Vagina (tissue), 2 donors: ENCODE results near the gene ZNF530.

ENCODE experiments used
- POLR2A ChIP-seq, 2 donors: fragments of 450-650 bp; IDR thresholded peaks; one replicate each; pipeline ENCODE4 v1.6.1; 2017; ENCODE audit warnings: antibody characterized with exemption in 2 of 2, mild to moderate bottlenecking in 2 of 2, moderate library complexity in 2 of 2
- POLR2AphosphoS5 ChIP-seq, 2 donors: sonication (generic); formaldehyde crosslinking; IDR thresholded peaks; one replicate each; pipeline ENCODE4 v1.9.0; 2017; ENCODE audit warnings: antibody characterized with exemption in 2 of 2, mild to moderate bottlenecking in 2 of 2, low read depth in 1 of 2; ENCODE audit not compliant: insufficient read depth in 1 of 2
- TF ChIP-seq, protein P1 (sequence below), 3 experiments: fragments of 450-650 bp in 2 of 3; fragments of 200-600 bp in 1 of 3; sonication (generic) in 1 of 3; IDR thresholded peaks; one replicate each; pipeline ENCODE4 v1.5.1; 2017 to 2019; ENCODE audit warnings: antibody characterized with exemption in 3 of 3, mild to moderate bottlenecking in 2 of 3, moderate library complexity in 2 of 3

DNA sequence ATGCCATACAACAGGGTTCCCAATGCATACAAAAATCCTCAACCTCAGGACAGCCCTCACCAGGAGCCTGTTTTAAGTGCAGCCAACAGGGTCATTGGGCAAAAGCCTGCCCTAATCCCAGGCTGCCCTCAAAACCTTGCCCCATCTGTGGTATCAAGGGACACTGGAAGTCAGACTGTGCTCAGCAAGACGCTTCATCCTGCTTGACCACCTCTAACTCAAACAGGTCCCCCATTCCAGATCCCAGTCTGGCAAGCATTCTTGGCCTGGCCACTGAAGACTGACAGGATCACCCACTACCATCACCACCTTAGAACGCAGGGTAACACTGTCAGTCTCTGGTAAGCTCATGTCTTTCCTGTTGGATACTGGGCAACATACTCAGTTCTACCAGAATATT, 54.0 kb downstream of the ZNF530 start:
- TF ChIP-seq POLR2A (IDR thresholded peaks at IDR 0.05) (no peak), POLR2AphosphoS5 (IDR thresholded peaks at IDR 0.05; ENCODE audit: insufficient read depth in 1 of 2, low read depth in 1 of 2) (no peak)
- TF ChIP-seq, protein P1, sequence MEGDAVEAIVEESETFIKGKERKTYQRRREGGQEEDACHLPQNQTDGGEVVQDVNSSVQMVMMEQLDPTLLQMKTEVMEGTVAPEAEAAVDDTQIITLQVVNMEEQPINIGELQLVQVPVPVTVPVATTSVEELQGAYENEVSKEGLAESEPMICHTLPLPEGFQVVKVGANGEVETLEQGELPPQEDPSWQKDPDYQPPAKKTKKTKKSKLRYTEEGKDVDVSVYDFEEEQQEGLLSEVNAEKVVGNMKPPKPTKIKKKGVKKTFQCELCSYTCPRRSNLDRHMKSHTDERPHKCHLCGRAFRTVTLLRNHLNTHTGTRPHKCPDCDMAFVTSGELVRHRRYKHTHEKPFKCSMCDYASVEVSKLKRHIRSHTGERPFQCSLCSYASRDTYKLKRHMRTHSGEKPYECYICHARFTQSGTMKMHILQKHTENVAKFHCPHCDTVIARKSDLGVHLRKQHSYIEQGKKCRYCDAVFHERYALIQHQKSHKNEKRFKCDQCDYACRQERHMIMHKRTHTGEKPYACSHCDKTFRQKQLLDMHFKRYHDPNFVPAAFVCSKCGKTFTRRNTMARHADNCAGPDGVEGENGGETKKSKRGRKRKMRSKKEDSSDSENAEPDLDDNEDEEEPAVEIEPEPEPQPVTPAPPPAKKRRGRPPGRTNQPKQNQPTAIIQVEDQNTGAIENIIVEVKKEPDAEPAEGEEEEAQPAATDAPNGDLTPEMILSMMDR (IDR thresholded peaks at IDR 0.05) = no peak
